VCaP (cell line): ENCODE data around the gene PIGU.
"Not testable (repeated sequence)": the region's sequence is repeated elsewhere in the genome, so short reads cannot be mapped to it uniquely, and the experiment has no call there.

Experiments
- H3K27ac ChIP-seq: fragments of 450-650 bp; 2 replicates; pipeline ENCODE4 v1.5.1; 2017
- TF ChIP-seq, protein P1 (sequence below): fragments of 450-650 bp; conservative IDR thresholded peaks from 2 replicates; pipeline ENCODE4 v1.5.1; 2017; ENCODE audit warnings: mild to moderate bottlenecking, moderate library complexity

PIGU gene, protein sequence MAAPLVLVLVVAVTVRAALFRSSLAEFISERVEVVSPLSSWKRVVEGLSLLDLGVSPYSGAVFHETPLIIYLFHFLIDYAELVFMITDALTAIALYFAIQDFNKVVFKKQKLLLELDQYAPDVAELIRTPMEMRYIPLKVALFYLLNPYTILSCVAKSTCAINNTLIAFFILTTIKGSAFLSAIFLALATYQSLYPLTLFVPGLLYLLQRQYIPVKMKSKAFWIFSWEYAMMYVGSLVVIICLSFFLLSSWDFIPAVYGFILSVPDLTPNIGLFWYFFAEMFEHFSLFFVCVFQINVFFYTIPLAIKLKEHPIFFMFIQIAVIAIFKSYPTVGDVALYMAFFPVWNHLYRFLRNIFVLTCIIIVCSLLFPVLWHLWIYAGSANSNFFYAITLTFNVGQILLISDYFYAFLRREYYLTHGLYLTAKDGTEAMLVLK

DNA sequence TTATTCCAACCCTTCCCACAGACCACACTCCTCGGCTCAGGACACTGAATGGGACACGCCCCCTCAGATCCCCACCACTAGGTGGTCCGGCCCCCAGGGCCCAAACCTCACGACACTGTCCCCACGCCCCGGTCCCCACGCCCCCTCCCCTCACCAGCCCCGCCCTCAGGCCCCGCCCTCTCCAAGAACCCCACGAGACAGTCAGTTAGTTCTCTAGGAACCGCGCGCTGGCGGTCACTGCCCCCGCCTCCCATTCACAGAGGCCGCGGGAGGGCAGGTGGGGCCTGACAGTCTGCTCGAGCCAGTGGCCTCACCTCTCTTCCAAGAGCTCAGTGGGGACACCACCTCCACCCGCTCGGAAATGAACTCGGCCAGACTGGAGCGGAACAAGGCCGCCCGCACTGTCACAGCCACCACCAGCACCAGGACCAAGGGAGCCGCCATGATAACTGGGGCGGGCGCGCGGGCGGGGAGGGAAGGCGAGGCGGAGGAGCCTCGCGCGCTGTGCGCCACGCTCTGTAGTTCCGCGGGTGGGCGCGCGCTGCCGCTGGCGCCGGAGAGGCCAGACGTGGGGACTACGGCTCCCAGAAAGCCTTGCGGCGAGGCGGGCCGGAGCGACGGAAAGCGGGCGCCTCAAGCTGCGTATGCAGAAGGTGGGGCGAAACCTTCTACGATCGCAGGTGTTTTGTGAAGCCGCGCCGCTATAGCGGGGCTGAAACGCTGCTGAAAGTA lies at the start of gene PIGU:
PIGU (minus strand) TSS at position 451 of the 732 bp plus-strand sequence; CDS start at position 444, 7 bp downstream.
- H3K27ac ChIP-seq, result peak within 1 kb of the TSS; percentile 81
- TF ChIP-seq, protein P1, sequence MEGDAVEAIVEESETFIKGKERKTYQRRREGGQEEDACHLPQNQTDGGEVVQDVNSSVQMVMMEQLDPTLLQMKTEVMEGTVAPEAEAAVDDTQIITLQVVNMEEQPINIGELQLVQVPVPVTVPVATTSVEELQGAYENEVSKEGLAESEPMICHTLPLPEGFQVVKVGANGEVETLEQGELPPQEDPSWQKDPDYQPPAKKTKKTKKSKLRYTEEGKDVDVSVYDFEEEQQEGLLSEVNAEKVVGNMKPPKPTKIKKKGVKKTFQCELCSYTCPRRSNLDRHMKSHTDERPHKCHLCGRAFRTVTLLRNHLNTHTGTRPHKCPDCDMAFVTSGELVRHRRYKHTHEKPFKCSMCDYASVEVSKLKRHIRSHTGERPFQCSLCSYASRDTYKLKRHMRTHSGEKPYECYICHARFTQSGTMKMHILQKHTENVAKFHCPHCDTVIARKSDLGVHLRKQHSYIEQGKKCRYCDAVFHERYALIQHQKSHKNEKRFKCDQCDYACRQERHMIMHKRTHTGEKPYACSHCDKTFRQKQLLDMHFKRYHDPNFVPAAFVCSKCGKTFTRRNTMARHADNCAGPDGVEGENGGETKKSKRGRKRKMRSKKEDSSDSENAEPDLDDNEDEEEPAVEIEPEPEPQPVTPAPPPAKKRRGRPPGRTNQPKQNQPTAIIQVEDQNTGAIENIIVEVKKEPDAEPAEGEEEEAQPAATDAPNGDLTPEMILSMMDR, result no peak

DNA sequence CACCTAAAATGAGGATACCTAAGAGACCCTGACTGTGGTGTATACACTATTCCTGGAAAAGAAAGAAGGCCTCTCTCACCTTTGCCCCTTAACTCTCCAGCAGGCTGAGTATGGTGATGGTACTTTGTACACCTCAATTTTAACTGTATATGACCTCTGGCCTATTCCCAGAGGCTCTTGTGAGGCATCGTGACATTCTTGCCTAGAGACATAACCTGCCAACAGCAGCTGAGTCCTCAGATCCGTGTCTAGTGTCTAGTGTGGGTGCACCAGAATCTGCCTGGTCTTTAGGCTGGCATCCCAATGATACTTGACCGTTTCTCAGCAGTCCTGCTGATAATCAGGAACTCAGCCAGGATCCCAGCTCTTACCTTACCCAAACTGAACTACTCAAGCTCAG lies 47.3 kb upstream of the PIGU start:
- TF ChIP-seq, protein P1, result no peak
- no peak overlapping the region for H3K27ac ChIP-seq

DNA sequence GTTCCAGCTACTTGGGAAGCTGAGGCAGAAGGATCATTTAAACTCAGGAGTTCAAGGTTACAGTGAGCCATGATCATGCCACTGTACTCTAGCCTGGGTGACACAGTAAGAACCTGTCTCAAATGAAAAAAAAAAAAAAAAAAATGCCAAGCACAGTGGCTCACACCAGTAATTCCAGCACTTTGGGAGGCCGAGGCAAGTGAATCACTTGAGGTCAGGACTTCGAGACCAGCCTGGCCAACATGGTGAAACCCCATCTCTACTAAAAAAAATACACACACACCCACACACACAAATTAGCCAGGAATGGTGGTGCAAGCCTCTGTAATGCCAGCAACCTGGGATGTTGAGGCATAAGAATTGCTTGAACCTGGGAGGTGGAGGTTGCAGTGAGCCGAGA lies 45.7 kb upstream of the PIGU start:
- H3K27ac ChIP-seq, result not testable (repeated sequence)

DNA sequence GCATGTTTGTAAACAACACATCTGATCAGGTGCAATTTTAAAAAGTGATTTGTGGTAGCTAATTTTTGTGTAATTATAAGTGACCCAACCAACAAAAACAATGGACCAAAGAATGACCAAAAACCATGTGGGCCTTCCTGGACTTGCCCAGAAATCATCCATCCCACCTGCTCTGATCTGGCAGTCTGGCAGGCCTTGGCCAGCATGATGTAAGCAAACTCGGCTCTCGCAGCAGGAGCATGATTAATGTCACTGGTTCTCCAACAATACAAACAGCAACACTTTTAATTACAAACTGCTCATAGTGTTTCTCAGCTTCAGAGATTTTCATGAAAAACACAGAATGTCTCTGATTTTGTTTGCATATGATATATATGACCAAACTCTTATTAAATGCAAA lies 43.4 kb upstream of the PIGU start:
- TF ChIP-seq, protein P1, result no peak
- no peak overlapping the region for H3K27ac ChIP-seq

DNA sequence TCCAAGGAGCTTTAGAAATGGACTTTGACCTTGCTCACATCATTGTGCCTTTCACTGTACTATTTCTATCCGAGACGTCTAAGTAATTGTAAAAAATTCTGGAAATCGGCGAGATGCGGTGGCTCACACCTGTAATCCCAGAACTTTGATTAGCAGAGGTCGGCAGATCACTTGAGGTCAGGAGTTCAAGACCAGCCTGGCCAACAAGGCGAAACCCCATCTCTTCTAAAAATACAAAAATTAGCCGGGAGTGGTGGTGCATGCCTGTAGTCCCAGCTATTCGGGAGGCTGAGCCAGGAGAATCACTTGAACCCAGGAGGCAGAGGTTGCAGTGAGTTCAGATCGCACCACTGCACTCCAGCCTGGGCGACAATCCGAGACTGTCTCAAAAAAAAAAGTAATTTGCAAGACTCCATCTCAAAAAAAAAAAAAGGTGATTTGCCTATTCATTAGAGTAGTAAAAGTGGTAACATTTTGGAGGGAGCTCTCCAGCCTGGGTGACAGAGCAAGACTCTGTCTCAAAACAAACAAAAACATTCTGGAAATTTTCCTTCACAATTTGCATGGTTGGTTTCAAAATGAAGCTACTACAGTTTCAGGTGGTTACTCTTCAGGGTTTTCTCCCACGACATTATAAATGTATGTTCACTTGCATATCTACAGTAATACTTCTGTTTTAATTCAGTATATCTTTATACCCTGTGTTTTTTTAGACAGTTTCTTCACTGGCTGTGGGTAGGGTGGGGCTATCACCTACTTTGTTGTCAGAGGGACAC lies 42.5 kb upstream of the PIGU start:
- H3K27ac ChIP-seq, result not testable (repeated sequence)

DNA sequence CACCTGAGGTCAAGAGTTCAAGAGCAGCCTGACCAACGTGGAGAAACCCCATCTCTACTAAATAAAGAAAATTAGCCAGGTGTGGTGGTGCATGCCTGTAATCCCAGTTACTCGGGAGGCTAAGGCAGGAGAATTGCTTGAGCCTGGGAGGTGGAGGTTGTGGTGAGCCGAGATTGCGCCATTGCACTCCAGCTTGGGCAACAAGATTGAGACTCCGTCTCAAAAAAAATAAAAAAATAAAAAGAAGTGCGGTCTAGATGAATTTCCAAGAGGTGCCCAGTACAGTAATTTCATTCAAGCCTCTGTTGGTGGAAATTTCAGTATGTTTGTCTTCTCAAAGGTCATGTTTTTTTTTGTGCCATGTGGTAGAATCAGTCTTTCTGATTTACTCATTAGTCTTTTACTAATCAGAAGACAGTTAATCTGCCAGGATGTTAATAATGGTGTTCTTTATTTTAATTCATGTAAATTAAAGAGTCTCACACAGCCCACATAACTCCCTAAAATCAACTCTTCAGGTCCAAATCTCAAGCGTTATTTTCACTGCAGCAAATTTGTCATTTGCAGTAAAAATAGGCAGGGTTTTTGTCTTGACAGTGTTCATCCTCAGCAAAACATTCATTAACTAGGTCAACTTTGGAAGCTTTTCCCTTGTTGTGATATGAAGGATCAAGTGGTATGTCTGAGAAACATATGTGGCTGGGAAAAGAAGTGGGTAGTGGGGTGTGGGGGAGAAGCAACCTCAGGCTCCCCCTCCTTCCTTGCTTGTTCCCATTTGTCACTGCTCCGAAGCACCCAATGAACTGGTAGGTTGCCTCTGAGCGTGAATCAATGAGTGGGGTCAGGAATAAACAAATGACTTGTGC lies 40.6 kb upstream of the PIGU start:
- no peak overlapping the region for H3K27ac ChIP-seq
- TF ChIP-seq, protein P1, result no peak

DNA sequence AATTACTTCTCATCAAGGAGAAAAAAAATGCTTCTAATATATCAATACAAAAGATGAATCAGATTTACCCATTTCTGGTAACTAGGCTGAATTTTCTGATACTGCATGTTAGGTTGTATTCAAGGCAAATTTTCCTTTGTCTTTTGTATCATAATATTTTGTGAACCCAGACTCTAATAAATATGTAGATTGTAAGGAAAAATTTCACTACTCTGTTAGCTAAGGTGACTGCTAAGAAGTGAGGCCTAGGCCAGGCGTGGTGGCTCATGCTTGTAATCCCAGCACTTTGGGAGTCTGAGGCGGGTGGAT lies 40.0 kb upstream of the PIGU start:
- no peak overlapping the region for H3K27ac ChIP-seq
- TF ChIP-seq, protein P1, result no peak

DNA sequence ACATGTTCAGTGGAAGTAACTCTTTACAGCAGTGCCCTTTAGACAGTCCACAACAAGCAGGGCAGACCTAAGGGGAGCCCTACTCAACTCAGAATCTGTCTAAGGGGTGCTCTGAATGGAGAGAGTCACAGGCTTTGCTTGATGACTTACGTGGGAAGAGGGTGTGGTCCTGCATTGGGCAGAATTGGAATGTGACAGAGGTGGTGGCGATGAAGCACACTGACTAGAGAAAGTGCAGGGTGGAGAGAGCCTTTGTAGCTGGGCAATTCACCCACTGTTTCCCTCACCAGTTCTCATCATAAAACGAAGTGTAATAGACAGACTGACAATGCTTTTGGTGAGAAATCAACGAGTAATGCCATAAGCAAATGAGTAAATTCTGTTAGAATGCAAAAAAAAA lies 38.5 kb upstream of the PIGU start:
- TF ChIP-seq, protein P1, result no peak
- H3K27ac ChIP-seq, result no peak overlapping the region

DNA sequence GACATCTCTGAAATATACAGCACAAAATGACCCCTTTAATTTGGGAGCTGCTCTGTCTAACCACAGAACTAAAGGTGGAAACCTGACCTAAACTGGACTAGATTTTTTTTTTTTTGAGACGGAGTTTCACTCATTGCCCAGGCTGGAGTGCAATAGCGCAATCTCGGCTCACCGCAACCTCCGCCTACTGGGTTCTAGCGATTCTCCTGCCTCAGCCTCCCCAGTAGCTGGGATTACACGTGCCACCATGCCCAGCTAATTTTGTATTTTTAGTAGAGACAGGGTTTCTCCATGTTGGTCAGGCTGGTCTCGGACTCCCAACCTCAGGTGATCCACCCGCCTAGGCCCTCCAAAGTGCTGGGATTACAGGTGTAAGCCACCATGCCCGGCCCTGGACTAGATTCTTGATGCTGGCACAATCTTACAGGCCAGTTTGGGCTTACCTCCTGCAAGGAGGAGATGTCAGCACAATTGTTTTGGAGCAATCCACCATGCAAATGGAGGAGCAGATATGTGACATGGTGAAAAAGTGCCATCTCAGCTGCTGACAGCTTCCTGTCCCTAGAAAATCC lies 37.1 kb upstream of the PIGU start:
- H3K27ac ChIP-seq, result not testable (repeated sequence)
